MM.1S (cell line): Measurements from ENCODE around the gene DRC7.

Source experiments
- CTCF ChIP-seq: fragments of 300-600 bp; sonication (generic); IDR thresholded peaks from 2 replicates; pipeline ENCODE4 v1.5.1; 2016; ENCODE audit warnings: antibody characterized with exemption, low read length, mixed read lengths
- EZH2 ChIP-seq: fragments of 300-600 bp; sonication (generic); optimal IDR thresholded peaks from 2 replicates; pipeline ENCODE3; 2017; ENCODE audit warnings: low read depth, mild to moderate bottlenecking, antibody characterized with exemption, low read length, mixed read lengths
- EZH2phosphoT487 ChIP-seq: fragments of 300-600 bp; sonication (generic); IDR thresholded peaks from 2 replicates; pipeline ENCODE4 v1.6.1; 2018; ENCODE audit warnings: antibody characterized with exemption, low read length

GRCh38 chr16:57747496-57747895 lies 52.9 kb downstream of the DRC7 start:
- no peak for TF ChIP-seq CTCF
- TF ChIP-seq EZH2 = no peak
- no peak for TF ChIP-seq EZH2phosphoT487
